HL-60/S4 treated with phorbol 12-myristate 13-acetate at 8.2 ng/mL for 4 days and 3 days (cell line): ENCODE measurements around the gene PRKD2.

Experiments
- in situ Hi-C: fragments of 300-500 bp; cut with MboI; formaldehyde crosslinking; loops from 2 replicates; pipeline ENCODE4 v1.15.0; 2022; ENCODE audit warnings: low sequenced_read_pairs

PRKD2 gene

GRCh38 chr19:46725036-46725820 lies 8.3 kb upstream of the PRKD2 start:
- in situ Hi-C loops = no loop called here

GRCh38 chr19:46724468-46724867 lies 7.6 kb upstream of the PRKD2 start:
- in situ Hi-C loops = no loop called here

DNA sequence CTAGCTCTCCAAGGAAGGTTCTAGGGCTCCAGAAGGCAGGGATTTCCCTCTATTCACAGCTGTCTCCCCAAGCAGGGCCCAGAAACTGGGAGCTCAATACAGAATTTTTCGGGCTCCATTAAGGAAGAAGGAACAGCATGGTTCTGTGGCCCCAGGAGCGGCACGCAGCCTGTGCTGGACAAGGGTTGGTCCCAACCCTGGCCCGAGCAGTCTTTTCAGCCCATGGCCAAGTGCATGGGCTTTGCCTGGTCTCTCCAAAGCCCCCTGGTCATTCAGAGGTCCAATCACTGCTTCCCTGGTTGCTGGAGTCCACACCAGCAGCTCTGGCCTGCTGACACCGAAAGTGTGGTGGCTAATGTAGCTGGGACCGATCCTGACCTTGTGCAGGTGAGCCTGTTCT lies 6.6 kb upstream of the PRKD2 start:
- in situ Hi-C loops = no loop called here

DNA sequence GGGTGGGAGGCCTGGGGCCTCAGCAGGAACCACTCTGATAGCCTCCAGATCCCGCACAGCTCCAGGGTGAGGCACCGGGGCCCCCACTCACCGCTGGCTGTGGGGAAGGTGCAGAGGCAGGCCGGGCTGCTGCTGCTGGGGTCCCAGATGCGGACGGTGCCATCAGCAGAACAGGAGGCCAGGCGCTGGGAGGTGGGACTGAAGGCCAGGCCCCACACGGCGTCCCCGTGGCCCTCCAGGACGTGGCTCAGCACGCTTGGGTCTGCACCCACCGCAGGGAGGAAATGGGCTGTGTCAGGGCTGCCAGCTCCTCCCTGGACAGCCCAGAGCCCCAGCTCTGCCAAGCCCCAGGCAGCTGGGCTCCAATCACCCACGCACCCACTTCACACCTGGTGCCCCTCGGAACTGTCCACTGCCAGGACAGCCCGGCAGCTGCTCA lies 6.1 kb upstream of the PRKD2 start:
- in situ Hi-C loops = no loop called here

DNA sequence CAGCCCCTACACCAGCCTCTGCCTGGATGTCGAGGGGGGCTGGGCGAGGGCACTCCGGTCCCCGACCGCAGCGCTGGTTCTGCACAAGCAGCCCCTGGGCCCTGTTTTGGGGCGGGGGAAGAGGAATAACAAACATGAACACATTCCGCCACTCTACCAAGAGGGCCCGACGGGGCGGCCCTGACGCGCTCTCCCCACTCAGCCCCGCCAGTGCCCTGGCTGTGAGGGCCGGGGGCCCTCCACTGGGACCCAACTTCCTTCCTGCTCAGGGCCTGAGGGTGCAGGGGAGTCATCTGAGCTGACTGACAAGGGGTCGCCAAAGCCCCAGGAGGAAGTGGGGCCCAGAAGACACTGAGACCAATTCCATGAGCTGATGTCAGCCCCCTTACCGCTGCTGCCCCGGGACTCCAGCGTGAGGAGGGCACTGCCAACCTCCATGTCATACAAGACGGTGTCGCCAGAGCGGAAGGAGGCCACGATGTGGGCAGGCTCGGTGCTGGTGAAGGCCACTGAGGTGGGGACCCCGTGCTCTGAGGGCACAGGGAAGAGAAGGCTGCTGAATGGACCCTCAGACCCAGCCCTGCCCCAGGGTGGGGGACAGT lies 5.6 kb upstream of the PRKD2 start:
- in situ Hi-C loops = no loop called here

GRCh38 chr19:46722004-46722380 lies 5.1 kb upstream of the PRKD2 start:
- in situ Hi-C loops = no loop called here

DNA sequence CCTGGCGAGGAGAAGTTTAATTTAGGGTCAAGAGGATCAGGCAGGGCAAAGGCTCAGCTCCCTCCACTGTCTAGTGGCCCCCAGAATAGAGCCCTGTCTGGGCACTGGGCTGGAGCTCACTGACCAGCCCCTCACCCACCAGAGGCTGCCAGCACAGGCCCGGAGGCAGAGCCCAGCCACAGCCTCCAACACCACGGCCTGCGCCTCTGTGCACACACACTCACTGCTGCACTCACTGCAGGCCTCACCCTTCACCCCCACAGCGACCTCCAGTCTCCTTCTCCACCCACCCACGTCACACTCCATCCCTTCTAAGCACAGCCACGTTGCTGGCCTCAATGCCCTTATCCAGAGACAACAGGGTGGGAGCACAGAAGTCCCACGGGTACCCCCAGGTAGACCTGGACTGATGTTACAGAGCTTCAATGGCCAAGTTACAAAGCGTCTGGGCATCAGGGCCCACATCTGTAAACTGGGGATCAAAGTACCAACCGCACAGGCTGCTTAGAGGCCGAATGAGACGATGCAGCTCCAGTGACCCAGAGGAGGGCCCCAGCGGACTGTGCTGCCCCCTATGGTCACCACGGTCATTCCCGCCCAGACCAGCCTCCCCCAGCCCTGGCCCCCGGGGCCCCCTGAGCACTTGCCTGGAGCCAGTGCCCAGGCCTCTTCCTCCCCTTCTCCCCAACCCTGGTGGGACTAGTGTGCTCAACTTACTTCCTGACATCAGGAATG lies 4.5 kb upstream of the PRKD2 start:
- in situ Hi-C loops = no loop called here

DNA sequence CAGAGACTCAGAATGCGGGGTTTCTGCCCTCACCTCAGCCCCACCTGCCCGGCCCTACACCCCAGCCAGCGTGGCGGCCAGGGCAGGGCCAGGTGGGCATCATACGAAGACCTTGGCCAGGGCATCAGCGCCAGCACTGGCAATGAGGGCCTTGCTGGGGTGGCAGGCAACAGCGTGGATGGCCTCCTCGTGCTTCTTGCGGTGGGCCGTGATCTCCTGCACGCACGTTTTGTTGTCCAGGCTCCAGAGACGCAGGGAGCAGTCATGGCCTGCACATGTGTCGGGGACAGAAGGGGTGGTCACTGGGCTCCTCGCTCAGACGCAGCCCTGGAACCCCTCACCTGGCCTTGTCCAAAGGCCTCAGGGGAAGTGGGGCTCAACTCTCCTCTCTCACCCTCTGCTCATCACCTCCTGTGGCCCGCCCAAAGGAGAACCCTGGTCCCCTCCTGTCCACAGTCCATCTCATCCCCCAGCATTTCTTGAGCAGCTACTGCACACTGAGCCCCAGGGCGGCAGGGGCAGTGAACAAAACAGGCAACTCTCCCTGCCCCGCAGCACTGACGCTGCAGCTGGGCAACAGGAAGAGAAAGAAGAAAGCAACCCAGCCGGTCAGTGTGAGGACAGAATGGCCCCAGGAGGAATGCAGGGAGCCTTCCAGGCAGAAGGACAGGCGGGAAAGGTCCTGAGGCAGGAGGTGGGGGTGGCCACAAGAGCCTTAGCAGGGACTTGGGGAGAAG lies 3.8 kb upstream of the PRKD2 start:
- in situ Hi-C loops = no loop called here

DNA sequence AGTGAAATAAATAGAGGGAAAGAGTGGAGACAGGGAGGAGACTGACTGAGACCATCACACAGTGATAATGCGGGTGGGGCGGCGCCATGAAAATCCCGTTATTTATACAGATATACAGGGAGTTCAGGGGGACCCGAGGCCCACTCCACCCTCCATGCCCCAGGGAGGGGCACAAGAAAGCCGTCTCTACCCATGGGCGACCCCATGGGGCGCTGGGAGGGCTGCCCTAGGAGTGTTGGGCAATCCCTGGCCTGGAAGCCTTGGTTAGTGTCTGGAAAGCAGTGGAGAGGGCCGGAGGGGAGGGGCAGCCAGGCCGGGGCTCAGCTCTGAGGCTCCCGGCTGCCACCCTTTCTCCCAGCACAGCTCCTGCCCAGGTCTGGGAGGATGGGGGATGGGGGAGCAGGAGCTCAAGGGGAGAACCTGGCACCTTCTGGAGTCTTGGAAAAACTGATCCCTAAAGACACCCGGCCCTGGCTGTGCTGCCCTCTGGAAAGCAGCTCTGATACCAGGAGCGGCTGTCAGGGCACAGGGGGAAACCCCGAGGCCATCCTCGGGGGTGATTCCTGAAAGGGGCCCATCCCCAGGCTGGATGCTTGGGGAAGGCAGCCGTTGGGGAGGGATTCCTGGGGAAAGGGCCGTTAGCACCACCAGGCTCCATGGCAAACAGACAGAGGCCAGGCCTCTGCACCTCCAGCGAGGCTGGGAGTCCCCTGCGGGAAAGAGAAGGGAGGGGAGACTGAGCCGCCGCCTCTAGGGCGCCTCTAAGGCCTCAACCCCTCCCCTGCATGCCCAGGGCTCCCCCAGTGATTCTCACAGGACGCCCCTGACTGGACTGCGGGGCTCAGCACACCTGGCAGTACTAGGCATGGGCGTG lies 3.0 kb upstream of the PRKD2 start:
- in situ Hi-C loops = no loop called here

DNA sequence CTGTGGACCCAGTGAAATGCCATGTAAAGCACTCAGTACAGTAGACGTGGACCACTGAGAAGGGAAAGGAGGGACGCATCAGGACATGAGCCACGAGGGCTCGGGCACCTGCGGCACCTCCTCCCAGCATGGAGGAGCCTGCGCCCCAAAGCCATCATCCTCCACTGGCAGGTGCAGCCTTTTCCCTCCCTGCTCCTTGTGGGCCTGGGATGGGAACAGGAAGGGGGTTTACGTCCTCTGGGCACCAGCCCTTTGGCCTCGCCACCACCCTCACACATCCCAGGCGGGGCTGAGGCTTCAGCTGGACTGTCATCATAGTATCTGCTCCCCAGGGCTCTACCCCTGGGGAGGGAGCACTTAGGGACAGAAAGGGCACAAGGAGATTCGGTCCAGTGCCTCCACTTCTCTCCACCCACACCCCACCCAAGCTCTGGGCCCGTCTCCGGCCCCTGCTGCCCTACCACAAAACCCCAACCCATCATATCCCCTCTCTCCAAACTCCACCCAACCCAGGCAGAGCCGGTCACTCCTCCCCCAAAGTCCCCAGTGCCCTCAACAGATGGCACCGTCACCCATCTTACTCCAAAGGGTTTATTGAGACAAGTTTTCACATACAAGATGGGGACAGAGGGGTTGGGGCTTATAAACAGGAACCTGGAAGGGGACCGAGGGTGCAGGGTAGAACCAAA lies 2.2 kb upstream of the PRKD2 start:
- in situ Hi-C loops = no loop called here

DNA sequence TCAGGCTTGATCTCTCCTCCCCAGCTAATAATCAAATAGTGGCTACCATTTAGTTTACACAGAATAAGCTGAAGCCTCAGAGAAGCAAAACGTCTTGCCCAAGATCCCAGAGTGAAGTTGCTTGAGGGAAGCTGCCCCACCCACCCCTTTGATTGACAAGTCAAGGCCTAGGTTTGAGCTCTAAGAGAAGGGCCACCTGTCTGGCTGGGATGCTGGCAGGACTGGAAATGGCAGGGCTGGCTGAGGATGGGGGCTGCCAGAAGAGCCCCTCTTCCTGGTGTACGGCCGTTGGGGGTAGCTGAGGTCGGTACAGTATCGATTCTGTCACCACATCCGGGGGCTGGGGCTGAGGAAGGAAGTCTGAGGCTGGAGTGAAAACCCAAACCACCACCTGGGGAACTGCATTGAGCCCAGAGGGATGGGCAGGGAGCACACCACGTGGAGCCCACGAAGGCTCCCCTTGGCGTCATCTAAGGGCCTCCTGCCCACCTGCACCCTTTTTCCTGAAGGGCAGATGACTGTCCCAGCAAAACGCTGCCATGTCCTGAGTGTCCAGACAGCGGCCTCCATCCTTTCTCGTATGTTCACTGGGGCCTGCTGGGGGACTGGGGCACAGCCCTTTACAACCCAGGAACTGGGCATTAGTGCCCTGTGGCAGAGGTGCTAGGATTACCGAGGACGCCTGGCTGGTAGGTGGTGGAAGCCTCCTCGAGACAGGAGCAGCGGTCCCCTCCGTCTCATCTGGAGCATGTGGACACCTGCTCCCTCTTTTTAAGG lies 1.4 kb upstream of the PRKD2 start:
- in situ Hi-C loops = no loop called here

GRCh38 chr19:46717716-46718143 lies 816 bp upstream of the PRKD2 start:
- in situ Hi-C loops = no loop called here

DNA sequence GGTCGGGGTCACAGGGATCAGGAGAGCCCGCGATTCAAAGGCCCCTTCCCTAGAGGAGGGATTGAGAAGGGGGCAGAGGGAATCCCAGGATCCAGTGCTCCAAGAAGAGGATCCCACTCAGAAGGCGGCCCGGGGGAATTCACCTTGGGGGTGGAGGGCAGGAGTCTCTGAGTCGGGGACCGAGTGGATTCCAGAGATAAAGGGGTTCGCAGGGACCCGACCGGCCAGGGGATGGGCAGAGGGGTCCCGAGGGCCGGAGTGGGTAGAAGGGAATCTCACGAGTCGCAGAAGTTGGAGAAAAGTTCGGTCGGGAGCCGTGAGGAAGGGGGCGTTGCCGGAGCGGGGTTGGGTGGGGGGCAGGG lies 261 bp downstream of the PRKD2 start:
- in situ Hi-C loops = no loop called here

GRCh38 chr19:46715975-46716671 lies 791 bp downstream of the PRKD2 start:
- in situ Hi-C loops = no loop called here

- in situ Hi-C loops = no loop called here
Observed at GRCh38 chr19:46715620-46715974, 1.3 kb downstream of the PRKD2 start.

- in situ Hi-C loops = no loop called here
Observed at GRCh38 chr19:46714444-46715106, 2.3 kb downstream of the PRKD2 start.

DNA sequence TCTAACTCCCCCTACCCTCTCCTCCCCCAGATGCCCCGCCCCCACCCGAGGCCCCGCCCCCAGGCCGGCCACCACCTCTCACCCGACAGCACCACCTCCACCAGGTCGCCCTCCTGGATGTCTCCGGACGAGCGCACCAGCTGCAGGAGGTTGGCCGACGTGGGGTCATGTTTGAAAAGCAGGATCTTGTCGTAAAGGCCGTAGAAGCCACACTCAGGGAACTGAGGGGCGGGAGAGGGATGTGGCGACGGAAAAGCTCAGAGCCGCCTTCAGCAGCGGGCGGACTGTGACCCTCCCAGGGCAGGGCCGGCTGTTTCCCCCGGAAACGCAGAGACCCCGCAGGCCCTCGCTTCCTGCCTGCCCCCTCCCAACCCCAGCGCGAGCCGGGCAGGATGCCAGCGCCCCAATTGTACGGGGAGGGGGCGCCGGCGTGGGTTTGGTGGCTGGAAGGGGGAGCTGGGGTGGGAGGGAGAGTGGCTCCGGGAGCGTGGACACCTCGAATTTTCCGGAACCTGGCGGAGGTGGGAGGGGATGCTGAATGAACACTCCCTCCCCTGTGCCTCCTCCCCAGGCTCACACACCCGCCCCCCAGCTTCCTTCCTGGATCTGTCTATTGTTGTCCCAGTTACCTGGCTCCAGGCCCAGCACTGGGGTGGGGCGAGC lies 3.0 kb downstream of the PRKD2 start:
- in situ Hi-C loops = no loop called here
